ENCODE measurements around the gene TIMP1. TPM values are rescaled to one million over a fixed set of nuclear protein-coding genes. Genes with fewer than 3 reads are reported as not detected.

TIMP1 gene
- total RNA-seq, 1 experiment from 2014 or later: 48.6 TPM

DNA sequence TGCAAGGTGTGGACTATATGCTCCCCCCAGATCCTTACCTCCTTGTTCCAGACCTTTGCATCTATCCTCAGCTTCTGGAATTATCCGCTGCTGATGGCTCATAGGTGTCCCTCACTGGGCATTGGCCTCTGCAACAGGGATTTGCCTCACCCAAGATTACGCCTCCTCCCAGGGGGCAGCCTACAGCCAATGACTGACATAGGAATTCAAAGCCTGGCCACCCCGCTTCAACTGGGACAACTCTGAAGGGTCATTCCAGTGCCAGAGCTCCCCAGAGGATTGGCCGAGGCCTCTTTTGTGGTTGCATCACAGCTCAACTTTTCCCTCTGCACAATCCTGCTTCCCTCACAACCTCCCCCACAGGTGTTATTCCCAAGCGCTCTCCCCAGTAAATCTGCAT is 32.4 kb downstream of the TIMP1 start:
- Histone ChIP-seq H3K36me3 (ENCODE audit: low read depth) (no peaks in the 10 kb centered on the region), H3F3A (ENCODE audit: insufficient read depth, low read depth) (no peaks in the 10 kb centered on the region), H3K9me2 (ENCODE audit: insufficient read depth) (no peaks in the 10 kb centered on the region), H3K9me3 (ENCODE audit: insufficient read depth, low read depth) (no peaks in the 10 kb centered on the region), H3K4me3 (no peak overlapping the region), H3K27me3 (ENCODE audit: insufficient read depth, low read depth) (no peaks in the 10 kb centered on the region), H3K4me2 (no peak overlapping the region), H2AFZ (no peak overlapping the region), H3K79me2 (ENCODE audit: low read depth) (no peaks in the 10 kb centered on the region), H3K4me1 (replicated peaks; ENCODE audit: insufficient read depth) (no peaks in the 10 kb centered on the region), H3K27ac (no peak overlapping the region), H4K20me1 (ENCODE audit: insufficient read depth) (no peaks in the 10 kb centered on the region)
- ChIA-PET CTCF (no interaction called here), POLR2A (ENCODE audit: unreplicated experiment) (no interaction called here)
- DNase-seq: no peak
- intact Hi-C loops (cut with micrococcal nuclease; ENCODE audit: unreplicated experiment): no loop called here
- no peak for TF ChIP-seq CTCF (conservative IDR thresholded peaks at IDR 0.05)
- no peak for TF ChIP-seq EZH2 (IDR thresholded peaks at IDR 0.05; ENCODE audit: low read depth)
- no TSS peak for BruUV-seq (replicated peaks)

DNA sequence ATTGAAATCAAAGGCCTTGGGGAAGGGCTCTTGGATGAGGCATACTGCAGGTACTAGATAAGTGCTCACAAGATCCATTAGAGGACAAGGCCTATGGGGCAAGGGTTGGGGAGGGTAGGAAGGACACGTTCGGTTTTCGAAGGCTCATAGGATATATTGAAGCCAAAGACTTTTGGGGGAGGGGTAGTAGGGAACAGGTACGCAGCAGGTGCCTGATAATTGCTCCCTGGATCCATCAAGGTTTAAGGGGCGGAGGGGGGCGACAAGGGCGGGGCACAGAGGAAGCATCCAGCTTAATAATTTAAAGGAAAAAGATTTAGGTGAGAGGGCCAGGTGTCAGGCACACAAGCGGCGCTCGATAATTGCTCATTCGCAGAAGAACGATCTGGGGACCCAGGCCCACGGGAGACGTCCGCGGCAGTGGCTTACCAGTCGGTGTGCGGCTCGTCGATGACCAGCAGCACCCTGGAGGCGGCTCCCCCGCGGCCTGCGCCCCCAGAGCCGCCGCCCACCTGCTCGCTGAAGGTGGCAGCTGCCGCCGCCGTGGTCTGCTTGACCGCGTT is 36.8 kb downstream of the TIMP1 start:
- no peak overlapping the region for H3K4me2 ChIP-seq
- no peaks in the 10 kb centered on the region for H3K27me3 ChIP-seq (ENCODE audit: insufficient read depth, low read depth)
- BruUV-seq (replicated peaks): no TSS peak
- ChIA-PET POLR2A (ENCODE audit: unreplicated experiment) (no interaction called here), CTCF (no interaction called here)
- DNase-seq: no peak
- TF ChIP-seq EZH2 (IDR thresholded peaks at IDR 0.05; ENCODE audit: low read depth) (no peak), CTCF (conservative IDR thresholded peaks at IDR 0.05) (no peak)
- H3K36me3 ChIP-seq (ENCODE audit: low read depth): no peaks in the 10 kb centered on the region
- intact Hi-C loops (cut with micrococcal nuclease; ENCODE audit: unreplicated experiment): no loop called here
- H3K4me1 ChIP-seq (replicated peaks; ENCODE audit: insufficient read depth): no peaks in the 10 kb centered on the region
- no peaks in the 10 kb centered on the region for H3K9me2 ChIP-seq (ENCODE audit: insufficient read depth)
- H3K4me3 ChIP-seq: no peak overlapping the region
- H3K9me3 ChIP-seq (ENCODE audit: insufficient read depth, low read depth): no peaks in the 10 kb centered on the region
- no peaks in the 10 kb centered on the region for H3K79me2 ChIP-seq (ENCODE audit: low read depth)
- no peaks in the 10 kb centered on the region for H4K20me1 ChIP-seq (ENCODE audit: insufficient read depth)
- H2AFZ ChIP-seq: no peak overlapping the region
- H3F3A ChIP-seq (ENCODE audit: insufficient read depth, low read depth): no peaks in the 10 kb centered on the region
- no peak overlapping the region for H3K27ac ChIP-seq

- Histone ChIP-seq H3K4me2 (no peak within 1 kb of the TSS), H3K9me3 (ENCODE audit: insufficient read depth, low read depth) (no peaks in the 10 kb centered on the region), H3K4me3 (no peak within 1 kb of the TSS), H3F3A (ENCODE audit: insufficient read depth, low read depth) (no peaks in the 10 kb centered on the region), H3K36me3 (ENCODE audit: low read depth) (no peaks in the 10 kb centered on the region), H3K79me2 (ENCODE audit: low read depth) (no peaks in the 10 kb centered on the region), H3K27me3 (ENCODE audit: insufficient read depth, low read depth) (no peaks in the 10 kb centered on the region), H3K4me1 (replicated peaks; ENCODE audit: insufficient read depth) (no peaks in the 10 kb centered on the region), H3K9me2 (ENCODE audit: insufficient read depth) (no peaks in the 10 kb centered on the region), H2AFZ (no peak within 1 kb of the TSS), H4K20me1 (ENCODE audit: insufficient read depth) (no peaks in the 10 kb centered on the region), H3K27ac (no peak within 1 kb of the TSS)
- intact Hi-C loops (cut with micrococcal nuclease; ENCODE audit: unreplicated experiment): no loop called here
- ChIA-PET POLR2A (ENCODE audit: unreplicated experiment) (no interaction called here), CTCF (no interaction called here)
- BruUV-seq (replicated peaks): no TSS peak
- TF ChIP-seq EZH2 (IDR thresholded peaks at IDR 0.05; ENCODE audit: low read depth): no peak
- TF ChIP-seq CTCF (conservative IDR thresholded peaks at IDR 0.05): no peak
- DNase-seq: no peak
These were observed 37.5 kb downstream of the TIMP1 start, which contains the start of gene SYN1 for GRCh38 chrX:47619486-47620302. SYN1 (minus strand) TSS chrX:47619857; CDS start chrX:47619728, 129 bp downstream.

Data from PC-9 (cell line).